ENCODE results near the gene FAM168A.

DNA sequence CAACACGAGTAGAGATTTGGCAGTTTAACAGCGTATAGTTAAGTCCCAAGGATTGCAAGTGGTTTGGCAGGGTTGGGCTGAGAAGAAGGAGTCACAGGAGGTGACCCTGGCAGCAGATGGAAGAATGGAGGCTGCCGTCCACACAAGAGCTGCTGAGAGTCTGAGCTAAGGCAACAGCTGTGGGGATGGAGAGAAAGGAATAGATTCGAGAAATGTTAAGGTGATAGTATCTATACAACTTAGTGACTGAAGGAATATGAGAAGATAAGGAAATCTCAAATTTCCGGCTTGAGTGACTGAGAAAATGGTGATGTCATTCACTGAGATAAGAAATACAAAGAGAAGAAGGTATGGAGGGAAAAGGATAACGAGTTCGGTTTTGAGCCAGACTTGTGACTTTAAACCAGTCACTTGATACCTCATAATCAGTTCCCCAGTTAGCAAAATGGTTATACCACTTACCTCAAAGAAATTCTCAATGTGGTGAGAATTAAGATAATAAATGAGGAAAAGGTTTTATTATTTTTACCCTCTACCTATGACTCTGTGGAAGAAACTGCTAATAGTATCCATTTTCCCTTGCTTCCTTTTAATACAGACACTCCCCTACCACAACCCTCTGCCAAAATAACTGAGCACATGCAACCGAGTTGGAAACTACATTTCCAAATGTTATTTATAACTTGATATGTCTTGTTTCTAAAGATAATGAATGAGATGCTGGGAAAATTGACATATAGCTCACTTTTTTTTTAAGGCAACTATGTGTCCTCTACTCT is 30.7 kb downstream of the FAM168A start:
- TF ChIP-seq, protein P1, sequence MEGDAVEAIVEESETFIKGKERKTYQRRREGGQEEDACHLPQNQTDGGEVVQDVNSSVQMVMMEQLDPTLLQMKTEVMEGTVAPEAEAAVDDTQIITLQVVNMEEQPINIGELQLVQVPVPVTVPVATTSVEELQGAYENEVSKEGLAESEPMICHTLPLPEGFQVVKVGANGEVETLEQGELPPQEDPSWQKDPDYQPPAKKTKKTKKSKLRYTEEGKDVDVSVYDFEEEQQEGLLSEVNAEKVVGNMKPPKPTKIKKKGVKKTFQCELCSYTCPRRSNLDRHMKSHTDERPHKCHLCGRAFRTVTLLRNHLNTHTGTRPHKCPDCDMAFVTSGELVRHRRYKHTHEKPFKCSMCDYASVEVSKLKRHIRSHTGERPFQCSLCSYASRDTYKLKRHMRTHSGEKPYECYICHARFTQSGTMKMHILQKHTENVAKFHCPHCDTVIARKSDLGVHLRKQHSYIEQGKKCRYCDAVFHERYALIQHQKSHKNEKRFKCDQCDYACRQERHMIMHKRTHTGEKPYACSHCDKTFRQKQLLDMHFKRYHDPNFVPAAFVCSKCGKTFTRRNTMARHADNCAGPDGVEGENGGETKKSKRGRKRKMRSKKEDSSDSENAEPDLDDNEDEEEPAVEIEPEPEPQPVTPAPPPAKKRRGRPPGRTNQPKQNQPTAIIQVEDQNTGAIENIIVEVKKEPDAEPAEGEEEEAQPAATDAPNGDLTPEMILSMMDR (conservative IDR thresholded peaks at IDR 0.05 in 1 of 2, IDR thresholded peaks at IDR 0.05 in 1 of 2; ENCODE audit: low read depth in 1 of 2, low read length in 2 of 2), result no peak
- no peak for TF ChIP-seq EZH2 (IDR thresholded peaks at IDR 0.05; ENCODE audit: low read length, missing control alignments)
